Measurements from ENCODE around the gene MCM3. TPM values are rescaled to one million over a fixed set of nuclear protein-coding genes. Genes with fewer than 3 reads are reported as not detected.

The MCM3 gene
- total RNA-seq, 1 experiment from 2014 or later = 24.9 TPM

DNA sequence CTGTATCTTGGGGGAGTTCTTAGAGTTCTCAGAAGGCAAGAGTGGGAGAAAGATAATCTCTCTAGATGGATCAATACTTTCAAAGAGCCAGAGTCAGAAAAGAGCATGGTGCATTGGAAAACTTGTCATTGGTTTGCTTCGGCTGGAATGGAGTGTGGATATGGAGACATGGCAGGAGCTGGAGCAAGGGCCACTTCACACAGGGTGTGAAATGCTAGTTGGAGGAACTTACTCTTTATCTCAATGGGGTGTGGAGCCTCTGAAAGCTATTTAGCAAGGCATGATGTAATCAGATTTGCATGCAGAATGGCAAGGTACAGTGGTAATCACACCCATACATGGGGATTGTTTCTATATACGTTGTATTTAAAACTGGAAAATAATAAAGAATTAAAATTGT lies 45.9 kb upstream of the MCM3 start:
- POLR2A ChIA-PET = interaction anchor here (0.7 to 1.0 kb wide), 2 partner anchors 23 to 251 kb away, joined by 3 read pairs; no protein-coding TSS in a partner anchor
- TF ChIP-seq, protein P1, sequence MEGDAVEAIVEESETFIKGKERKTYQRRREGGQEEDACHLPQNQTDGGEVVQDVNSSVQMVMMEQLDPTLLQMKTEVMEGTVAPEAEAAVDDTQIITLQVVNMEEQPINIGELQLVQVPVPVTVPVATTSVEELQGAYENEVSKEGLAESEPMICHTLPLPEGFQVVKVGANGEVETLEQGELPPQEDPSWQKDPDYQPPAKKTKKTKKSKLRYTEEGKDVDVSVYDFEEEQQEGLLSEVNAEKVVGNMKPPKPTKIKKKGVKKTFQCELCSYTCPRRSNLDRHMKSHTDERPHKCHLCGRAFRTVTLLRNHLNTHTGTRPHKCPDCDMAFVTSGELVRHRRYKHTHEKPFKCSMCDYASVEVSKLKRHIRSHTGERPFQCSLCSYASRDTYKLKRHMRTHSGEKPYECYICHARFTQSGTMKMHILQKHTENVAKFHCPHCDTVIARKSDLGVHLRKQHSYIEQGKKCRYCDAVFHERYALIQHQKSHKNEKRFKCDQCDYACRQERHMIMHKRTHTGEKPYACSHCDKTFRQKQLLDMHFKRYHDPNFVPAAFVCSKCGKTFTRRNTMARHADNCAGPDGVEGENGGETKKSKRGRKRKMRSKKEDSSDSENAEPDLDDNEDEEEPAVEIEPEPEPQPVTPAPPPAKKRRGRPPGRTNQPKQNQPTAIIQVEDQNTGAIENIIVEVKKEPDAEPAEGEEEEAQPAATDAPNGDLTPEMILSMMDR (IDR thresholded peaks at IDR 0.05; ENCODE audit: unreplicated experiment) = no peak
- H3K27me3 Mint-ChIP-seq (ENCODE audit: insufficient read depth, unreplicated experiment) = no peaks in the 10 kb centered on the region
- DNase-seq (ENCODE audit: unreplicated experiment) = no peak
- peaks cover 16% of the 10 kb centered on the region for H3K4me1 Mint-ChIP-seq (ENCODE audit: insufficient read depth, unreplicated experiment)
- BruUV-seq (replicated peaks) = no TSS peak
- no peaks in the 10 kb centered on the region for H3K9me3 Mint-ChIP-seq (ENCODE audit: unreplicated experiment)
- no peaks in the 10 kb centered on the region for H3K36me3 Mint-ChIP-seq (ENCODE audit: insufficient read depth, unreplicated experiment)
- CTCF ChIA-PET = interaction anchor here (1.4 kb wide), 1 partner anchor 41 kb away, joined by 4 read pairs; no protein-coding TSS in a partner anchor
- intact Hi-C loops (cut with micrococcal nuclease) = no loop called here
- H3K27ac Mint-ChIP-seq (ENCODE audit: low read depth, unreplicated experiment) = no peak overlapping the region
- no peak overlapping the region for H3K4me3 Mint-ChIP-seq (ENCODE audit: unreplicated experiment)

DNA sequence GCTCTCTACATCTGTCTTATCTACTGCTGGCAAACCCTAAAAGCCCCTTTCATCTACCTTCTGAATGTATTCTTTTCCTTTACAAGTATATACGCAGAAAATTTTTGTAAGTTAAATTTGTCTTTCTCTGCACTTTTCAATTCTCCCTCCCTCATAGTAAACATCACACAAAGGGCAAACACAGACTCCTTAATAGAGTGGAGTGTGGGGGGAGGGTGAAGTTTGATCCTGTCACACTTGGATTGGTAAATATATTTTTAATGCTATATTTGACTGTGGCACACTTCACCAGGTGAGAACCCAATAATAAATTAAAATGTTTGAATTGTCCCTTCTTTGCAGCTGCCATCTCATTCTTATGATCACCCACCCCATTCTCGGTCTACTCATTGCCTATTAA lies 44.2 kb upstream of the MCM3 start:
- intact Hi-C loops (cut with micrococcal nuclease) = no loop called here

DNA sequence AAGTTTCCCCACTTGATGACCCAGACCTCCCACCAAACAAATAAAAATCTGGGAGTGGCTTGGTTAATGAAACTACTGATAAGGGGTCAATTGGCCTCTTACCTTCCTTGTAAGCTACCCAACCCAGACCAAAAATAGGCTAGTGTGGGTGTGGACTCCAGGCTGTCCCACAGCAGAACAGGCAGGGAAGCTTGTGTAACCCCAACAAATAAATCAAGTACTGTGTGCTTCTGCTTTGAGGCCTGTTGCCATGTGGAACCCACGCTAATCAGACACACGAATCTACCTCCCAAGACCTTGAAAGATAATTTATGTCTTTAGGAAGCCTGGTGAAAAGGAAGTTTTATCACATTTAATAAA lies 43.7 kb upstream of the MCM3 start:
- POLR2A ChIA-PET = no interaction called here

More for the DNA sequence above, 44.2 kb upstream of the MCM3 start:
- CTCF ChIA-PET = no interaction called here
- no TSS peak for BruUV-seq (replicated peaks)
- no peak overlapping the region for H3K4me3 Mint-ChIP-seq (ENCODE audit: unreplicated experiment)
- no peaks in the 10 kb centered on the region for H3K36me3 Mint-ChIP-seq (ENCODE audit: insufficient read depth, unreplicated experiment)
- H3K4me1 Mint-ChIP-seq (ENCODE audit: insufficient read depth, unreplicated experiment) = peaks cover 13% of the 10 kb centered on the region
- no peak for DNase-seq (ENCODE audit: unreplicated experiment)
- POLR2A ChIA-PET = no interaction called here
- H3K9me3 Mint-ChIP-seq (ENCODE audit: unreplicated experiment) = no peaks in the 10 kb centered on the region
- no peak overlapping the region for H3K27ac Mint-ChIP-seq (ENCODE audit: low read depth, unreplicated experiment)
- no peaks in the 10 kb centered on the region for H3K27me3 Mint-ChIP-seq (ENCODE audit: insufficient read depth, unreplicated experiment)
- TF ChIP-seq, protein P1 (IDR thresholded peaks at IDR 0.05; ENCODE audit: unreplicated experiment) = no peak

DNA sequence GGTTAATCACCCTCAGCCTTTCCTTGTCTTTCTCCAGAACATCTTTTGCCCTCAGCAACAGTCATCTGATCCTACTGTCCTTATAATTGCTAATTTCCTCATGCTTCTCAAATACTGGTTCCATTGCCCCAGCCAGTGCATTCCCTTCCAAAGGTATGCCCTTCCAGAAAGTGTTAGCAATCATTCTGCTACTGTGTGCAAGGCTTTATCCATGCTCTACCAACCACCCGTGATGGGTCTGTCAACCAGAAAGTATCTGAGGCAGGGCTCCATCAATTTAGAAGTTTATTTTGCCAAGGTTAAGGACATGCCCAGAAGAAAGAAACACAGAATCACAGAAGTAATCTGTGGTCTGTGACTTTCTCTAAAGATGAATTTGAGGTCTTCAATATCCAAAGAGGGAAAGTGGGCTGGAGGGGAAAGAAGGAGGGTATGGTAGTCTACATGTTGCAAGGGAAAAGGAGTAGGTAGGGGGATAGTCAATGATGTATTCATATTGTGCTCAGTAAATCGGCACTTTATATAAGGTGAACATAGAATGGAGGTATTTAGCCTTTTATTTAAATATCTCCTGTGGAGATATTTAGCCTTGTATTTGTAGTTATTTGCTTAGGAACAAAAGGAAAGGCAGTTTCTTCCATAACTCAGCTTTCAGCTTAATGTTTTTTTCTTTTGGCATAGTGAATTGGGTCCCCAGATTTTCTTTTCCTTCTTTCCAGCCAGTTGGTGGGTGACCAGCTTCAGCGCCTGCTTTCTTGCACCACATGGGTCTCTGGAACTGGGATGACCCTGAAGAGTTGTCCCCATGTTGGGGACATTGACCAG lies 42.2 kb upstream of the MCM3 start:
- TF ChIP-seq, protein P1 (IDR thresholded peaks at IDR 0.05; ENCODE audit: unreplicated experiment) = no peak
- no peaks in the 10 kb centered on the region for H3K36me3 Mint-ChIP-seq (ENCODE audit: insufficient read depth, unreplicated experiment)
- intact Hi-C loops (cut with micrococcal nuclease) = no loop called here
- no peak overlapping the region for H3K4me3 Mint-ChIP-seq (ENCODE audit: unreplicated experiment)
- peaks cover 5% of the 10 kb centered on the region for H3K4me1 Mint-ChIP-seq (ENCODE audit: insufficient read depth, unreplicated experiment)
- no peak overlapping the region for H3K27ac Mint-ChIP-seq (ENCODE audit: low read depth, unreplicated experiment)
- H3K27me3 Mint-ChIP-seq (ENCODE audit: insufficient read depth, unreplicated experiment) = no peaks in the 10 kb centered on the region
- BruUV-seq (replicated peaks) = no TSS peak
- no peak for DNase-seq (ENCODE audit: unreplicated experiment)
- POLR2A ChIA-PET = interaction anchor here (0.6 kb wide), 1 partner anchor 43 kb away, joined by 3 read pairs; no protein-coding TSS in a partner anchor
- CTCF ChIA-PET = interaction anchor here (0.6 kb wide), 2 partner anchors 11 to 73 kb away, joined by 3 to 5 read pairs; no protein-coding TSS in a partner anchor
- H3K9me3 Mint-ChIP-seq (ENCODE audit: unreplicated experiment) = no peaks in the 10 kb centered on the region

More for the DNA sequence above, 43.7 kb upstream of the MCM3 start:
- Mint-ChIP-seq H3K36me3 (ENCODE audit: insufficient read depth, unreplicated experiment) (no peaks in the 10 kb centered on the region), H3K4me1 (ENCODE audit: insufficient read depth, unreplicated experiment) (peaks cover 9% of the 10 kb centered on the region), H3K27ac (ENCODE audit: low read depth, unreplicated experiment) (no peak overlapping the region), H3K27me3 (ENCODE audit: insufficient read depth, unreplicated experiment) (no peaks in the 10 kb centered on the region), H3K9me3 (ENCODE audit: unreplicated experiment) (no peaks in the 10 kb centered on the region), H3K4me3 (ENCODE audit: unreplicated experiment) (no peak overlapping the region)
- TF ChIP-seq, protein P1 (IDR thresholded peaks at IDR 0.05; ENCODE audit: unreplicated experiment) = no peak
- DNase-seq (ENCODE audit: unreplicated experiment) = no peak
- CTCF ChIA-PET = interaction anchor here (0.5 to 0.8 kb wide), 2 partner anchors 70 to 79 kb away, joined by 3 read pairs; no protein-coding TSS in a partner anchor
- BruUV-seq (replicated peaks) = no TSS peak
- intact Hi-C loops (cut with micrococcal nuclease) = no loop called here

Measured in MCF 10A (cell line).